Medulla oblongata (tissue), 1 donor: ENCODE data around the gene STK4.

ENCODE experiments used
- DNase-seq: peaks from one replicate; pipeline ENCODE4 v3.0.0-alpha.2; 2015; ENCODE audit errors: extremely low spot score

Gene STK4

GRCh38 chr20:44966030-44966961 lies at the start of gene STK4:
Gene STK4 (plus strand): TSS chr20:44966512. CDS start chr20:44966569, 57 bp downstream.
- peak; percentile 97 for DNase-seq

- no peak for DNase-seq
Measured at GRCh38 chr20:44916586-44916985, 49.7 kb upstream of the STK4 start.

- DNase-seq = no peak
Measured at GRCh38 chr20:44917399-44917798, 48.9 kb upstream of the STK4 start.

- no peak for DNase-seq
Measured at GRCh38 chr20:44918342-44918741, 48.0 kb upstream of the STK4 start.

- no peak for DNase-seq
Measured at GRCh38 chr20:44918761-44919160, 47.6 kb upstream of the STK4 start.

GRCh38 chr20:44921447-44921846 lies 44.9 kb upstream of the STK4 start:
- DNase-seq = no peak

- no peak for DNase-seq
Measured at GRCh38 chr20:44924541-44924940, 41.8 kb upstream of the STK4 start.

- DNase-seq = no peak
Measured at GRCh38 chr20:44928595-44928994, 37.7 kb upstream of the STK4 start.

GRCh38 chr20:44930517-44931168 lies 35.7 kb upstream of the STK4 start:
- no peak for DNase-seq

GRCh38 chr20:44931911-44932310 lies 34.4 kb upstream of the STK4 start:
- no peak for DNase-seq

GRCh38 chr20:44932916-44933315 lies 33.4 kb upstream of the STK4 start:
- DNase-seq = no peak

GRCh38 chr20:44936510-44936909 lies 29.8 kb upstream of the STK4 start:
- DNase-seq = no peak

GRCh38 chr20:44938637-44939036 lies 27.7 kb upstream of the STK4 start:
- DNase-seq = no peak

GRCh38 chr20:44941120-44941691 lies 25.1 kb upstream of the STK4 start:
- no peak for DNase-seq

- no peak for DNase-seq
Measured at GRCh38 chr20:44942264-44942973, 23.9 kb upstream of the STK4 start.

- DNase-seq = no peak
Measured at GRCh38 chr20:44943828-44944227, 22.5 kb upstream of the STK4 start.

- DNase-seq = no peak
Measured at GRCh38 chr20:44945261-44945660, 21.1 kb upstream of the STK4 start.

- DNase-seq = no peak
Measured at GRCh38 chr20:44946271-44946852, 19.9 kb upstream of the STK4 start.

GRCh38 chr20:44948107-44948506 lies 18.2 kb upstream of the STK4 start:
- no peak for DNase-seq

GRCh38 chr20:44948513-44948912 lies 17.8 kb upstream of the STK4 start:
- no peak for DNase-seq

GRCh38 chr20:44950368-44950767 lies 15.9 kb upstream of the STK4 start:
- no peak for DNase-seq

GRCh38 chr20:44952731-44953130 lies 13.6 kb upstream of the STK4 start:
- no peak for DNase-seq
